ENCODE results near the gene MT1G.
A peak's percentile ranks its signal among the peaks of the same experiment; 100 is the strongest.

Gene MT1G

DNA sequence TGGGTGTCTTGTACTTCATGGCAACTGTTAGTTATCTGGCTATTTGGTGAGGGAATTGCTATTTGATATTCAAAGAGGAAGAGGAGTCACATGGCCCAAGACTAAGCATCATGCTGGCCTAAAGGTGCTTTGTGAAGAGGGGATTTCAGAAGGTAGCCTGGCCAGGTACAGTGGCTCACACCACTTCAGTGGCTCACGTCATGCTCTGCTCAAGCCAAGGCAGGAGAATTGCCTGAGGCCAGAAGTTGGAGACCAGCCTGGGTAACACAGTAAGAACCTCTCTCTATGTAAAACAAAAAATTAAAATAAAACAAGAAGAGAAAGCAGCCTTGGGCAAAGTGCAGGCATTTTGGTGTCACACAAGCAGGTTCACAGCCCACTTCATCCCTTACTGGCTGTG, 22.6 kb downstream of the MT1G start:
- DNase-seq (ENCODE audit: extremely low read depth, low read depth): no peak
- TF ChIP-seq CTCF (IDR thresholded peaks at IDR 0.05; ENCODE audit: low read depth, low read length): no peak

DNA sequence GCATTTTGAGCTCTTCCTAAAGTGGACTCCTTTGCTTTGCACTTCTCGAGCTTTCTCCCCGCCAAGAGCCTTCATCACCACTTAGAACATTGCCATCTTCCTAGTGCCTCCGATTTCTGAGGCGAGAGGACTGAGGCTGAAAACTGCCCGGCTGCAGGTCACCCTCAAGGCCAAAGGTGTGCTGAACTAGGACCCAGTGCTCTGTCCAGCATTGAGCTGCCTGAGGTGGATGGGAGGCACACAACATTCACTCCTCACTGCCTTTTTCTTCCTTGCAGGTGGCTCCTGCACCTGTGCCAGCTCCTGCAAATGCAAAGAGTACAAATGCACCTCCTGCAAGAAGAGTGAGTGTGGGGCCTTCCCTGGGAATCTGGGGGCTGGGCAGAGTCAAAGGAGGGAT, 24.0 kb downstream of the MT1G start:
- TF ChIP-seq CTCF (IDR thresholded peaks at IDR 0.05; ENCODE audit: low read depth, low read length): no peak
- DNase-seq (ENCODE audit: extremely low read depth, low read depth): no peak

GRCh38 chr16:56643080-56643778, 24.6 kb downstream of the MT1G start:
- peak; percentile 25 for TF ChIP-seq CTCF (IDR thresholded peaks at IDR 0.05; ENCODE audit: low read depth, low read length)
- DNase-seq (ENCODE audit: extremely low read depth, low read depth): no peak

- DNase-seq (ENCODE audit: extremely low read depth, low read depth): no peak
- no peak for TF ChIP-seq CTCF (IDR thresholded peaks at IDR 0.05; ENCODE audit: low read depth, low read length)
Observed at GRCh38 chr16:56641166-56641565, 26.7 kb downstream of the MT1G start.

- DNase-seq (ENCODE audit: extremely low read depth, low read depth): no peak
- no peak for TF ChIP-seq CTCF (IDR thresholded peaks at IDR 0.05; ENCODE audit: low read depth, low read length)
Observed at GRCh38 chr16:56640076-56640475, 27.8 kb downstream of the MT1G start.

- no peak for TF ChIP-seq CTCF (IDR thresholded peaks at IDR 0.05; ENCODE audit: low read depth, low read length)
- no peak for DNase-seq (ENCODE audit: extremely low read depth, low read depth)
Observed at GRCh38 chr16:56639045-56639444, 28.8 kb downstream of the MT1G start.

DNA sequence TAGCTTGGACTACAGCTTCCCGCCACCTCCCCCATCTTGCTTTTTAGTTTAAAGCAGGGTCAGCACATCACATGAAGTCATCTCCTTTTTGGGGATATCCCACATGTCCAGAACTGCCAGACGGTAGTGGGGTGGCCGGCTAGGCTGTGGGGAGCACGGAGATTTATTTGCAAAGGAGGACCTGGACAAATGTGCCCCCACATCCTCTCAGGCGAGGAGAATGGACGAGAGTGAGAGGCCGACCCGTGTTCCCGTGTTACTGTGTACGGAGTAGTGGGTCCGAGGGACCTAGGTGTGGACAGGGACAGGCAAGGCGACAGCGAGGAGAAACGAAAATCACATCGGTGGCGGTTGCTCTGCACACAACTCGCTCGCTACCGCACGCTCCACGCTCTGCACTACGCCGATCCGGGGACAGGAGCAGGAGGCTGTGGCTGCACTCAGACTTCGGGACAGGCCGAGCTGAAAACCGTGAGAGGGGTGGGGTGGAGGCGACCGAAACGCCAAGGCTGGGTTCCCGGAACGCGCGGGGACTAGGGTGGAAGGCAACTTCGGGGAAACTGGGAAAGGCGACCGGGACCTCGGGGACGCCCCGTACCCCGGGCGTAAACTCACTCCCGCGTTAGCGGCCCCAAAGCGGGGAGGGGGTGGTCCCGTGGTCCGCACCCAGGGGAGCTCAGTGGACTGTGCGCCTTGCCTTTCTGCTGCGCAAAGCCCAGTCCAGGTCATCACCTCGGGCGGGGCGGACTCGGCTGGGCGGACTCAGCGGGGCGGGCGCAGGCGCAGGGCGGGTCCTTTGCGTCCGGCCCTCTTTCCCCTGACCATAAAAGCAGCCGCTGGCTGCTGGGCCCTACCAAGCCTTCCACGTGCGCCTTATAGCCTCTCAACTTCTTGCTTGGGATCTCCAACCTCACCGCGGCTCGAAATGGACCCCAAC, 29.8 kb downstream of the MT1G start, which contains the start of gene MT1A:
TSS of gene MT1A (plus strand) at position 853 of the 937 bp plus-strand sequence. CDS start at position 926, 73 bp downstream.
- no peak for TF ChIP-seq CTCF (IDR thresholded peaks at IDR 0.05; ENCODE audit: low read depth, low read length)
- DNase-seq (ENCODE audit: extremely low read depth, low read depth): no peak

Data from AG09319 (cell line).